K562 (cell line): ENCODE results near the gene ANKRD13C. TPM values are rescaled to one million over a fixed set of nuclear protein-coding genes. Genes with fewer than 3 reads are reported as not detected.
"Not testable (repeated sequence)": the region's sequence is repeated elsewhere in the genome, so short reads cannot be mapped to it uniquely, and the experiment has no call there.

Experiments
- ATAC-seq: fragments of 200-7000 bp; cut with Tn5 transposase; 3 replicates; pipeline ENCODE4 v1.9.1; 2020; ENCODE audit warnings: moderate library complexity
- BruUV-seq: library from RNA; stranded (reverse); fragments of 400-500 nt; replicated peaks from 2 replicates; lab custom pipeline; 2021; lab: Mats Ljungman, UMichigan
- CTCF ChIA-PET: fragments of 300-600 bp; formaldehyde crosslinking; extraction: SDS; loops from one replicate; lab custom pipeline; 2021; ENCODE audit warnings: low intra/inter-chr PET ratio; lab: Yijun Ruan, JAX
- POLR2A ChIA-PET: fragments of 300-600, 350-650 bp; sonication (Branson Sonifier 250); formaldehyde crosslinking; extraction: SDS; loops from one replicate; lab custom pipeline; 2021; ENCODE audit warnings: antibody characterized with exemption, inconsistent platforms; lab: Yijun Ruan, JAX
- DNase-seq, 4 experiments: peaks; one replicate each; pipeline versions ENCODE4 v3.0.0 to v3.0.0-alpha.2; 2011 to 2018; ENCODE audit warnings: low spot score in 3 of 4, mixed read lengths in 3 of 4; ENCODE audit errors: extremely low read depth in 1 of 4
- FAIRE-seq: peaks from 2 replicates; lab custom pipeline; 2011; peaks lifted over from hg19 to GRCh38; lab: Jason Lieb, UNC
- H2AFZ ChIP-seq: 2 replicates; pipeline ENCODE4 v1.6.0; 2011; ENCODE audit warnings: low read depth, low read length, control low read depth, inconsistent platforms
- H3K27ac ChIP-seq: fragments of 200-600 bp; 3 replicates; pipeline ENCODE4 v1.8.0; 2011; ENCODE audit warnings: low read depth, mild to moderate bottlenecking, control low read depth, inconsistent platforms, low read length, moderate library complexity, mixed read lengths; ENCODE audit errors: extremely low read depth
- H3K27me3 ChIP-seq, 2 experiments: fragments of 300-600 bp in 1 of 2; 2 replicates in 1 of 2; 3 replicates in 1 of 2; pipeline versions ENCODE4 v1.6.0 to v1.8.0; 2011; ENCODE audit warnings: inconsistent platforms in 2 of 2, low read length in 2 of 2, mild to moderate bottlenecking in 1 of 2, mixed read lengths in 1 of 2, moderate library complexity in 1 of 2; ENCODE audit not compliant: control insufficient read depth in 2 of 2, insufficient read depth in 2 of 2
- H3K36me3 ChIP-seq: fragments of 300-600 bp; 3 replicates; pipeline ENCODE4 v1.8.0; 2011; ENCODE audit warnings: mild to moderate bottlenecking, low read length, inconsistent platforms; ENCODE audit not compliant: control insufficient read depth, insufficient read depth
- H3K4me1 ChIP-seq, 2 experiments: fragments of 200-600 bp in 1 of 2; replicated peaks in 1 of 2; 2 replicates in 1 of 2; 3 replicates in 1 of 2; pipeline versions ENCODE4 v1.5.1 to v1.8.0; 2011; ENCODE audit warnings: inconsistent platforms in 2 of 2, low read length in 2 of 2, mild to moderate bottlenecking in 1 of 2, mixed read lengths in 1 of 2, moderate library complexity in 1 of 2; ENCODE audit not compliant: control insufficient read depth in 2 of 2, insufficient read depth in 2 of 2
- H3K4me2 ChIP-seq: 2 replicates; pipeline ENCODE4 v1.6.1; 2011; ENCODE audit warnings: low read length, control low read depth, inconsistent platforms, mixed read lengths; ENCODE audit not compliant: insufficient read depth
- H3K4me3 ChIP-seq: fragments of 200-600 bp; sonication (generic), shearing (Covaris generic); 2 replicates; pipeline ENCODE4 v1.5.1; 2016; ENCODE audit warnings: control low read depth, inconsistent platforms
- H3K79me2 ChIP-seq: fragments of 200-600 bp; 3 replicates; pipeline ENCODE4 v1.8.0; 2011; ENCODE audit warnings: low read length, inconsistent platforms; ENCODE audit not compliant: control insufficient read depth, insufficient read depth
- H3K9ac ChIP-seq, 2 experiments: 2 replicates each; pipeline versions ENCODE4 v1.6.0 to v1.6.1; 2011; ENCODE audit warnings: low read depth in 2 of 2, low read length in 2 of 2, control low read depth in 1 of 2, inconsistent platforms in 1 of 2, mild to moderate bottlenecking in 1 of 2, mixed read lengths in 1 of 2; ENCODE audit not compliant: insufficient read depth in 1 of 2
- H3K9me1 ChIP-seq: one replicate; pipeline ENCODE4 v1.6.0; 2011; ENCODE audit warnings: inconsistent platforms, mild to moderate bottlenecking, low read length, moderate library complexity; ENCODE audit not compliant: control insufficient read depth, insufficient read depth
- H3K9me3 ChIP-seq: replicated peaks from 2 replicates; pipeline ENCODE4 v1.5.1; 2011; ENCODE audit warnings: low read depth, low read length, inconsistent platforms; ENCODE audit not compliant: control insufficient read depth, insufficient read depth
- H4K20me1 ChIP-seq: replicated peaks from 2 replicates; pipeline ENCODE4 v1.6.1; 2011; ENCODE audit warnings: low read length, inconsistent platforms, mixed read lengths; ENCODE audit not compliant: control insufficient read depth, insufficient read depth
- WGBS: fragments of 100-300 bp; shearing (Covaris generic); methylation state at CpG from one replicate; pipeline ENCODE4 v1.1.6; 2016; ENCODE audit warnings: low coverage, mixed read lengths; ENCODE audit not compliant: insufficient coverage; ENCODE audit errors: missing lambda C conversion rate; 5-methylcytosine and 5-hydroxymethylcytosine counted together
- in situ Hi-C: fragments of 300-500 bp; cut with MboI; formaldehyde crosslinking; loops from 4 replicates; pipeline ENCODE4 v1.15.0; 2018; ENCODE audit warnings: inconsistent platforms, mixed read lengths
- intact Hi-C: fragments of 100-400 bp; cut with micrococcal nuclease; formaldehyde crosslinking; loops from 2 replicates; pipeline ENCODE4 v1.14.2; 2022
- polyA plus RNA-seq, 8 experiments: library from polyadenylated mRNA; depleted of rRNA in 4 of 8; stranded (reverse) in 5 of 8; unstranded in 3 of 8; fragments of >200 nt; fragmentation: Nextera tagmentation in 2 of 8; fragmentation: Illumina TruSeq in 1 of 8; extraction: Ambion mirVana in 2 of 8; extraction: Trizol in 1 of 8; gene quantifications; 2 replicates each; pipeline versions ENCODE4 v1.2.1 to v1.2.3, GENCODE V29; 2011 to 2014; ENCODE audit warnings: inconsistent platforms in 1 of 8, missing spikeins in 1 of 8
- total RNA-seq, 7 experiments: library from RNA; depleted of rRNA in 6 of 7; stranded (reverse); fragments of >200 nt in 6 of 7; fragmentation: Illumina TruSeq in 2 of 7; extraction: Trizol in 2 of 7; gene quantifications; 2 replicates each; pipeline versions ENCODE4 v1.2.1 to v1.2.3, GENCODE V29; 2011 to 2021; ENCODE audit warnings: low replicate concordance in 1 of 7
- TF ChIP-seq, protein P1 (sequence below), 2 experiments: fragments of 450-650 bp in 1 of 2; sonication (generic) in 1 of 2; formaldehyde crosslinking in 1 of 2; IDR thresholded peaks; 2 replicates each; pipeline versions ENCODE4 v1.7.1 to v1.9.0; 2016 to 2022; ENCODE audit warnings: inconsistent platforms in 1 of 2, mild to moderate bottlenecking in 1 of 2, missing genetic modification reagents in 1 of 2

Gene ANKRD13C
- total and polyA plus RNA-seq, 9 of the 15 experiments (the other 6 are each of a cell fraction or from before 2014, with no cell fraction given) = 3.4 to 22.8 (median 12.5) TPM

DNA sequence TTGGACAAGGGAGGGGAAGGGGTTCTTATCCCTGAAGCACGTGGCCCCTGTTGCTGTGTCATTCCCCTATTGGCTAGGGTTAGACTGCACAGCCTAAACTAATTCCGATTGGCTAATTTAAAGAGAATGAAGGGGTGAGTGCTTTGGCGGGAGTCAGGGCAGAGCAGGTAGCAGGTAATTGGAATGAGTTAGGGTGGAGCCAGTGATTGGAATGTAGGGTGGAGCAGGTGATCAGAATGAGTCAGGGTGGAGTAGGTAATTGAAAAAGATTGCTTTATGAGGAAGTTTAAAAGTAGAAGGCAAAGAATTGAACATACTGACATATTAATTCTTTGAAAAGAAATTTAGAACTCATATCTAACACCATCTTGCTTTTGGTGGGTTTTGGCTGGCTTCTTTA, 12.5 kb upstream of the ANKRD13C start:
- H3K36me3 ChIP-seq, H3K4me1 ChIP-seq, H3K79me2 ChIP-seq, H2AFZ ChIP-seq, H3K4me2 ChIP-seq, POLR2A ChIA-PET, in situ Hi-C loops, FAIRE-seq, H4K20me1 ChIP-seq, BruUV-seq, H3K27ac ChIP-seq, CTCF ChIA-PET, H3K27me3 ChIP-seq, H3K9ac ChIP-seq, H3K4me3 ChIP-seq, ATAC-seq, H3K9me1 ChIP-seq, intact Hi-C loops, DNase-seq, H3K9me3 ChIP-seq: not testable (repeated sequence)
- 71% methylated on average over 3 of the region's 3 CpGs for WGBS
- TF ChIP-seq, protein P1, sequence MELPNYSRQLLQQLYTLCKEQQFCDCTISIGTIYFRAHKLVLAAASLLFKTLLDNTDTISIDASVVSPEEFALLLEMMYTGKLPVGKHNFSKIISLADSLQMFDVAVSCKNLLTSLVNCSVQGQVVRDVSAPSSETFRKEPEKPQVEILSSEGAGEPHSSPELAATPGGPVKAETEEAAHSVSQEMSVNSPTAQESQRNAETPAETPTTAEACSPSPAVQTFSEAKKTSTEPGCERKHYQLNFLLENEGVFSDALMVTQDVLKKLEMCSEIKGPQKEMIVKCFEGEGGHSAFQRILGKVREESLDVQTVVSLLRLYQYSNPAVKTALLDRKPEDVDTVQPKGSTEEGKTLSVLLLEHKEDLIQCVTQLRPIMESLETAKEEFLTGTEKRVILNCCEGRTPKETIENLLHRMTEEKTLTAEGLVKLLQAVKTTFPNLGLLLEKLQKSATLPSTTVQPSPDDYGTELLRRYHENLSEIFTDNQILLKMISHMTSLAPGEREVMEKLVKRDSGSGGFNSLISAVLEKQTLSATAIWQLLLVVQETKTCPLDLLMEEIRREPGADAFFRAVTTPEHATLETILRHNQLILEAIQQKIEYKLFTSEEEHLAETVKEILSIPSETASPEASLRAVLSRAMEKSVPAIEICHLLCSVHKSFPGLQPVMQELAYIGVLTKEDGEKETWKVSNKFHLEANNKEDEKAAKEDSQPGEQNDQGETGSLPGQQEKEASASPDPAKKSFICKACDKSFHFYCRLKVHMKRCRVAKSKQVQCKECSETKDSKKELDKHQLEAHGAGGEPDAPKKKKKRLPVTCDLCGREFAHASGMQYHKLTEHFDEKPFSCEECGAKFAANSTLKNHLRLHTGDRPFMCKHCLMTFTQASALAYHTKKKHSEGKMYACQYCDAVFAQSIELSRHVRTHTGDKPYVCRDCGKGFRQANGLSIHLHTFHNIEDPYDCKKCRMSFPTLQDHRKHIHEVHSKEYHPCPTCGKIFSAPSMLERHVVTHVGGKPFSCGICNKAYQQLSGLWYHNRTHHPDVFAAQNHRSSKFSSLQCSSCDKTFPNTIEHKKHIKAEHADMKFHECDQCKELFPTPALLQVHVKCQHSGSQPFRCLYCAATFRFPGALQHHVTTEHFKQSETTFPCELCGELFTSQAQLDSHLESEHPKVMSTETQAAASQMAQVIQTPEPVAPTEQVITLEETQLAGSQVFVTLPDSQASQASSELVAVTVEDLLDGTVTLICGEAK (IDR thresholded peaks at IDR 0.05) = 0 out of 2 replicates have a peak, but pooled peaks have one; percentile 1
- TF ChIP-seq, protein P1 (CRISPR knock-in tag; IDR thresholded peaks at IDR 0.05) = not testable (repeated sequence)
